H9 (cell line): ENCODE results near the gene SLC22A3. TPM values are rescaled to one million over a fixed set of nuclear protein-coding genes. Genes with fewer than 3 reads are reported as not detected.

ENCODE experiments used
- DNase-seq: peaks from one replicate; pipeline ENCODE4 v3.0.0-alpha.2; 2017
- H2AFZ ChIP-seq: one replicate; pipeline ENCODE4 v1.6.1; 2013; ENCODE audit warnings: mild to moderate bottlenecking, low read length, control low read depth, moderate library complexity
- H2AK5ac ChIP-seq: 2 replicates; pipeline ENCODE4 v1.6.1; 2013; ENCODE audit warnings: low read length, control low read depth, mixed read lengths; ENCODE audit not compliant: insufficient read length
- H2BK120ac ChIP-seq: one replicate; pipeline ENCODE4 v1.6.1; 2013; ENCODE audit warnings: low read depth, mild to moderate bottlenecking, low read length, control low read depth, inconsistent platforms; ENCODE audit not compliant: poor library complexity, severe bottlenecking
- H2BK12ac ChIP-seq: 2 replicates; pipeline ENCODE4 v1.6.1; 2013; ENCODE audit warnings: low read length, control low read depth, mixed read lengths, low read depth; ENCODE audit not compliant: insufficient read length
- H2BK15ac ChIP-seq: 2 replicates; pipeline ENCODE4 v1.6.1; 2013; ENCODE audit warnings: low read depth, low read length, control low read depth
- H2BK20ac ChIP-seq: one replicate; pipeline ENCODE4 v1.6.1; 2013; ENCODE audit warnings: low read depth, mild to moderate bottlenecking, low read length, control low read depth, inconsistent platforms; ENCODE audit not compliant: poor library complexity, severe bottlenecking
- H2BK5ac ChIP-seq: 2 replicates; pipeline ENCODE4 v1.6.1; 2013; ENCODE audit warnings: low read length, control low read depth, mixed read lengths; ENCODE audit not compliant: insufficient read length
- H3K14ac ChIP-seq: 2 replicates; pipeline ENCODE4 v1.6.1; 2013; ENCODE audit warnings: low read length, control low read depth; ENCODE audit not compliant: insufficient read depth
- H3K18ac ChIP-seq: 2 replicates; pipeline ENCODE4 v1.6.1; 2013; ENCODE audit warnings: low read depth, mild to moderate bottlenecking, mixed read lengths, low read length, control low read depth; ENCODE audit not compliant: insufficient read length
- H3K23ac ChIP-seq: 2 replicates; pipeline ENCODE4 v1.6.1; 2013; ENCODE audit warnings: low read length, control low read depth, mixed read lengths, low read depth; ENCODE audit not compliant: insufficient read length
- H3K23me2 ChIP-seq: 2 replicates; pipeline ENCODE4 v1.6.1; 2013; ENCODE audit warnings: low read depth, mild to moderate bottlenecking, mixed read lengths, low read length, control low read depth; ENCODE audit not compliant: insufficient read length, poor library complexity, severe bottlenecking
- H3K27ac ChIP-seq: 2 replicates; pipeline ENCODE4 v1.5.1; 2013; ENCODE audit warnings: low read length, control low read depth, mixed read lengths, low read depth; ENCODE audit not compliant: insufficient read length
- H3K27me3 ChIP-seq: 2 replicates; pipeline ENCODE4 v1.6.1; 2013; ENCODE audit warnings: low read length, control low read depth, inconsistent platforms; ENCODE audit not compliant: insufficient read depth
- H3K4ac ChIP-seq: 2 replicates; pipeline ENCODE4 v1.6.1; 2013; ENCODE audit warnings: low read depth, mild to moderate bottlenecking, control low read depth, inconsistent platforms, low read length, moderate library complexity
- H3K4me1 ChIP-seq: 2 replicates; pipeline ENCODE4 v1.6.1; 2013; ENCODE audit warnings: low read length, control low read depth, inconsistent platforms; ENCODE audit not compliant: insufficient read depth
- H3K4me2 ChIP-seq: 2 replicates; pipeline ENCODE4 v1.6.1; 2013; ENCODE audit warnings: low read length, control low read depth, mixed read lengths; ENCODE audit not compliant: insufficient read length, insufficient read depth
- H3K56ac ChIP-seq: 2 replicates; pipeline ENCODE4 v1.6.1; 2013; ENCODE audit warnings: low read depth, mild to moderate bottlenecking, mixed read lengths, low read length, control low read depth; ENCODE audit not compliant: insufficient read length
- H3K79me1 ChIP-seq: 2 replicates; pipeline ENCODE4 v1.6.1; 2013; ENCODE audit warnings: low read depth, mild to moderate bottlenecking, moderate library complexity, low read length, control low read depth, inconsistent platforms; ENCODE audit not compliant: insufficient read depth, poor library complexity, severe bottlenecking
- H3K79me2 ChIP-seq: 2 replicates; pipeline ENCODE4 v1.6.1; 2013; ENCODE audit warnings: low read length, control low read depth, inconsistent platforms; ENCODE audit not compliant: insufficient read depth
- H3K9ac ChIP-seq: 2 replicates; pipeline ENCODE4 v1.6.1; 2013; ENCODE audit warnings: low read length, control low read depth, mixed read lengths; ENCODE audit not compliant: insufficient read length; ENCODE audit errors: extremely low read depth
- H3K9me3 ChIP-seq: one replicate; pipeline ENCODE4 v1.6.1; 2013; ENCODE audit warnings: low read depth, low read length, inconsistent platforms; ENCODE audit not compliant: control insufficient read depth
- H3T11ph ChIP-seq: one replicate; pipeline ENCODE4 v1.6.1; 2013; ENCODE audit warnings: mild to moderate bottlenecking, low read length, control low read depth, inconsistent platforms
- H4K20me1 ChIP-seq: one replicate; pipeline ENCODE4 v1.6.1; 2013; ENCODE audit not compliant: control insufficient read depth, insufficient read length, insufficient read depth
- H4K5ac ChIP-seq: 2 replicates; pipeline ENCODE4 v1.6.1; 2013; ENCODE audit warnings: low read depth, mild to moderate bottlenecking, mixed read lengths, low read length, control low read depth; ENCODE audit not compliant: insufficient read length
- H4K8ac ChIP-seq: replicated peaks from 2 replicates; pipeline ENCODE4 v1.6.1; 2013; ENCODE audit warnings: low read length, control low read depth, mixed read lengths, low read depth; ENCODE audit not compliant: insufficient read length
- H4K91ac ChIP-seq: 2 replicates; pipeline ENCODE4 v1.6.1; 2013; ENCODE audit warnings: low read depth, mild to moderate bottlenecking, moderate library complexity, mixed read lengths, low read length, control low read depth; ENCODE audit not compliant: insufficient read length
- H3K27ac Mint-ChIP-seq, 3 experiments: 2 replicates in 2 of 3; 3 replicates in 1 of 3; pipeline ENCODE4 v1.8.0; 2020 to 2021; ENCODE audit warnings: mixed read lengths in 3 of 3, mild to moderate bottlenecking in 1 of 3, moderate library complexity in 1 of 3
- H3K27me3 Mint-ChIP-seq: 2 replicates; pipeline ENCODE4 v1.8.0; 2021; ENCODE audit warnings: low read depth, mild to moderate bottlenecking, moderate library complexity, mixed read lengths
- H3K36me3 Mint-ChIP-seq, 3 experiments: 2 replicates in 2 of 3; 3 replicates in 1 of 3; pipeline ENCODE4 v1.8.0; 2020 to 2021; ENCODE audit warnings: low read depth in 3 of 3, mixed read lengths in 3 of 3; ENCODE audit not compliant: insufficient read depth in 1 of 3
- H3K4me1 Mint-ChIP-seq, 2 experiments: 2 replicates each; pipeline ENCODE4 v1.8.0; 2020; ENCODE audit warnings: mixed read lengths in 2 of 2
- H3K4me3 Mint-ChIP-seq, 2 experiments: 2 replicates in 1 of 2; 3 replicates in 1 of 2; pipeline ENCODE4 v1.8.0; 2020 to 2021; ENCODE audit warnings: mild to moderate bottlenecking in 2 of 2, mixed read lengths in 2 of 2, moderate library complexity in 1 of 2
- H3K9me3 Mint-ChIP-seq, 2 experiments: 2 replicates in 1 of 2; 3 replicates in 1 of 2; pipeline ENCODE4 v1.8.0; 2020; ENCODE audit warnings: mild to moderate bottlenecking in 2 of 2, mixed read lengths in 2 of 2, moderate library complexity in 1 of 2
- CTCF ChIP-seq: fragments of 200-600 bp; sonication (generic); conservative IDR thresholded peaks from 3 replicates; pipeline ENCODE4 v1.8.0; 2021; ENCODE audit warnings: antibody characterized with exemption, mild to moderate bottlenecking
- WGBS: extraction: QIAGEN DNeasy Blood & Tissue Kit; methylation state at CpG from one replicate; pipeline ENCODE4 v1.1.7; 2013; ENCODE audit warnings: missing lambda C conversion rate, low lambda C conversion rate, mixed read lengths; ENCODE audit not compliant: insufficient read length; ENCODE audit errors: extremely low coverage; 5-methylcytosine and 5-hydroxymethylcytosine counted together
- total RNA-seq: library from RNA; stranded (reverse); gene quantifications from 2 replicates; pipeline ENCODE4 v1.2.1, GENCODE V29; 2021

SLC22A3 gene
- total RNA-seq, 1 experiment from 2014 or later = 2.7 TPM

GRCh38 chr6:160477901-160478300 is 129.7 kb downstream of the SLC22A3 start:
- no peak overlapping the region for H4K91ac ChIP-seq
- H3T11ph ChIP-seq = no peak overlapping the region
- H3K9ac ChIP-seq = no peak overlapping the region
- no peak overlapping the region for H2BK15ac ChIP-seq
- no peaks in the 10 kb centered on the region for H3K27me3 ChIP-seq
- no peaks in the 10 kb centered on the region for H3K9me3 ChIP-seq
- no peak overlapping the region for H2AFZ ChIP-seq
- H4K20me1 ChIP-seq = no peaks in the 10 kb centered on the region
- DNase-seq = no peak
- H3K4me2 ChIP-seq = no peak overlapping the region
- H3K23ac ChIP-seq = no peak overlapping the region
- no peaks in the 10 kb centered on the region for H3K27me3 Mint-ChIP-seq
- no peaks in the 10 kb centered on the region for H3K23me2 ChIP-seq
- peaks cover 15 to 28% (median 20%) of the 10 kb centered on the region in 3 experiments for H3K36me3 Mint-ChIP-seq
- H3K79me1 ChIP-seq = no peaks in the 10 kb centered on the region
- no peaks in the 10 kb centered on the region for H3K79me2 ChIP-seq
- H3K27ac Mint-ChIP-seq = no peak overlapping the region
- no CpG with 5 or more reads among the region's 8 CpGs for WGBS
- H2BK120ac ChIP-seq = no peak overlapping the region
- no peak overlapping the region for H2BK5ac ChIP-seq
- H3K56ac ChIP-seq = no peak overlapping the region
- H2BK12ac ChIP-seq = no peak overlapping the region
- no peak for TF ChIP-seq CTCF
- H3K14ac ChIP-seq = no peak overlapping the region
- no peak overlapping the region for H4K5ac ChIP-seq
- H3K18ac ChIP-seq = no peak overlapping the region
- no peak overlapping the region for H2BK20ac ChIP-seq
- no peak overlapping the region for H3K4me3 Mint-ChIP-seq
- no peak overlapping the region for H2AK5ac ChIP-seq
- H3K4me1 Mint-ChIP-seq = no peaks in the 10 kb centered on the region
- H3K27ac ChIP-seq = no peak overlapping the region
- H3K4ac ChIP-seq = no peak overlapping the region
- peaks cover 0 to 5% of the 10 kb centered on the region in 2 experiments; a peak in 3 of 5 replicates for H3K9me3 Mint-ChIP-seq
- no peaks in the 10 kb centered on the region for H3K4me1 ChIP-seq
- H4K8ac ChIP-seq = no peak overlapping the region
